Pons (tissue), 1 donor: ENCODE data around the gene GTPBP2.
"Not testable (repeated sequence)": the region's sequence is repeated elsewhere in the genome, so short reads cannot be mapped to it uniquely, and the experiment has no call there.

Experiments used
- DNase-seq: peaks from one replicate; pipeline ENCODE4 v3.0.0-alpha.2; 2016; ENCODE audit warnings: low spot score

Gene GTPBP2

GRCh38 chr6:43657221-43657802 is 28.2 kb upstream of the GTPBP2 start:
- DNase-seq: no peak

- DNase-seq: not testable (repeated sequence)
Observed at GRCh38 chr6:43652822-43653221, 23.8 kb upstream of the GTPBP2 start.

- no peak for DNase-seq
Observed at GRCh38 chr6:43648248-43648647, 19.2 kb upstream of the GTPBP2 start.

DNA sequence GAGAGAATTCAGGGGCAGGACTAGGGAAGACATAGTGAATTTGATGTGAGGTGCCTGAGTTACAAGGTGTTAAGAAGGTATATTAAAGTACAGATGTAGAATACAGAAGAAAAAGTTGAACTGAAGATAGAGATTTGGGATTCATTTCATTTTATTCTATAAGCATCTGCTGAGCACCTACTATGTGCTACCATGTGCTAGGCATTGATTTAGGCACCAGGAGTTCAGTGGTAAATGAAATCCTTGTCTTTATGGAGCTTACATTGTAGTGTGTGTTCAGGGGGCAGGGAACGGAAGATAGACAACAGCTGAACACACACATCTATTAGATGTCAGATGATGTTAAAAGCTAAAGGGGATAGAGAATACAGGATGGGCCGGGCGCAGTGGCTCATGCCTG is 18.5 kb upstream of the GTPBP2 start:
- DNase-seq: no peak

DNA sequence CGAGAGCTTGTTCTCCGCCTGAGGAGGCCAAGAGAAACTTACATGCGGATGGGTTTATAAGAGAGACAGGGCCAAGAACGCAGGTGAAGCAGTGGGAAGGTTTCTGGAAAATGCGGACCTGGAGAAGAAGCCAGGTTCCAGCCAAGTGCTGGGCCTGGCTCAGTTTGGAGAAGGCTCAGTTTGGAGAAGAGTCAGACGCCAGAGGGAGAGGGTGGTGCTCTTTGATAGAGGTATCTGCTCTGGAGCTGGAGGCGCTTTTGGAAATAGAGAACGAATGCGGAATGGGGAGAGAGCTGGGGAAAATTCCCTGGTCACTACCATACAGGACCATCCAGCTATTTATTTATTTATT is 16.5 kb upstream of the GTPBP2 start:
- DNase-seq: no peak

GRCh38 chr6:43644940-43645612 is 16.0 kb upstream of the GTPBP2 start, which contains the start of gene RSPH9:
Gene RSPH9 (plus strand): TSS chr6:43645036. CDS start chr6:43645099, 63 bp downstream.
- no peak for DNase-seq

- peak; percentile 41 for DNase-seq
Observed at GRCh38 chr6:43639984-43640800, 11.1 kb upstream of the GTPBP2 start.

- no peak for DNase-seq
Observed at GRCh38 chr6:43636308-43636659, 7.2 kb upstream of the GTPBP2 start.

GRCh38 chr6:43635387-43636307 is 6.6 kb upstream of the GTPBP2 start, which contains the start of gene MAD2L1BP:
Gene MAD2L1BP (plus strand): TSS chr6:43635840. CDS start chr6:43635876, 36 bp downstream.
- DNase-seq: peak; percentile 80

- DNase-seq: no peak
Observed at GRCh38 chr6:43634702-43635303, 5.7 kb upstream of the GTPBP2 start.

DNA sequence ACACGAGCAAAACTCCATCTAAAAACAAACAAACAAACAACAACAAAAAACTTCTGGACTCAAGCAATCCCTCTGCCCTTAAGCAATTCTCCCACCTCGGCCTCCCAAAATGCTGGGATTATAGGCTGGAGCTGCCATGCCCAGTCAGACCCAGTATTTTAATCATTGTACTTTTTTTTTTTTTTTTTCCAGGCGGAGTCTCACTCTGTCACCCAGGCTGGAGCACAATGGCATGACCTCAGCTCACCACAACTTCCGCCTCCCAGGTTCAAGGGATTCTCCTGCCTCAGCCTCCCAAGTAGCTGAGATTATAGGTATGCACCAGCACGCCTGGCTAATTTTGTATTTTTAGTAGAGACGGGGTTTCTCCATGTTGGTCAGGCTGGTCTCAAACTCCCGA is 3.9 kb upstream of the GTPBP2 start:
- DNase-seq: not testable (repeated sequence)

- DNase-seq: no peak
Observed at GRCh38 chr6:43630980-43631619, 2.0 kb upstream of the GTPBP2 start.

DNA sequence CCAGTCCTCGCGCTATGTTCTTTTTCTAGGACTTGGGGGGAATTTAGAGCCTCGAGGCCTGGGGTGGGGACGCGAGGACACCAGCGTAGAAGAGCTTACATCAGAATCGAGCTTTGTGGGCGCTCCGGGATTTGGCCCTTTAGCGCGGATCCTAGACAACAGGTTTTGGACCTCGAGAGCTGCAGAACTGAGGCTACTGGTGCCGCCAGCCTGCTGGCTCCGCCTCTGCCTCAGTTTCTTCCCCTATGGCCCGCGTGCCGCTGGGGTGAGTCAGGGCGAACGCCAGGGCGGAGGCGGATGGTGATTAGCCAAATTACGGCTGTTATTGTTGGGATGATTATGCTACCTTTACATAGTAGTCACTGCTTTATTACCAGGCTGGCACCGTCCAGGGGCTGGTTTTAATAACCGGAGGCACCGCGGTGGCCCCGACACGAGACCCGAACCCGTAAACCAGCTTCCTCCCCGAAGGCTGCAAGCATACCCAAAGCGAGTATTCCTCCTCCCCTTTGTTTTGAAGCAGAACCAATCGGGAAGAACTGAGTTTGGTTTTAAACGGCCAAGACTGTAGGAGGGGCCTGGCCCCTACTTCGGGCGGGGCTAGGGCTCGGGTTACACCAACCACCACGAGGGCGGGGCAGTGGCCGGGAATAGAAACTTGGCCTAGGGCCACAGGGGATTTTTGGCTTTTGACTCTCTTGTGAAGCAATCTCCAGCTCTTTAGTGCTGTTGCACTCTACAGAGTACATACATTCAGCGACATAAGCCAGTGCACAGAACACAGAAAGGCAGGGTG is 639 bp upstream of the GTPBP2 start:
- peak; percentile 96 for DNase-seq

- DNase-seq: peak; percentile 43
Observed at GRCh38 chr6:43628393-43629103, 516 bp downstream of the GTPBP2 start.

DNA sequence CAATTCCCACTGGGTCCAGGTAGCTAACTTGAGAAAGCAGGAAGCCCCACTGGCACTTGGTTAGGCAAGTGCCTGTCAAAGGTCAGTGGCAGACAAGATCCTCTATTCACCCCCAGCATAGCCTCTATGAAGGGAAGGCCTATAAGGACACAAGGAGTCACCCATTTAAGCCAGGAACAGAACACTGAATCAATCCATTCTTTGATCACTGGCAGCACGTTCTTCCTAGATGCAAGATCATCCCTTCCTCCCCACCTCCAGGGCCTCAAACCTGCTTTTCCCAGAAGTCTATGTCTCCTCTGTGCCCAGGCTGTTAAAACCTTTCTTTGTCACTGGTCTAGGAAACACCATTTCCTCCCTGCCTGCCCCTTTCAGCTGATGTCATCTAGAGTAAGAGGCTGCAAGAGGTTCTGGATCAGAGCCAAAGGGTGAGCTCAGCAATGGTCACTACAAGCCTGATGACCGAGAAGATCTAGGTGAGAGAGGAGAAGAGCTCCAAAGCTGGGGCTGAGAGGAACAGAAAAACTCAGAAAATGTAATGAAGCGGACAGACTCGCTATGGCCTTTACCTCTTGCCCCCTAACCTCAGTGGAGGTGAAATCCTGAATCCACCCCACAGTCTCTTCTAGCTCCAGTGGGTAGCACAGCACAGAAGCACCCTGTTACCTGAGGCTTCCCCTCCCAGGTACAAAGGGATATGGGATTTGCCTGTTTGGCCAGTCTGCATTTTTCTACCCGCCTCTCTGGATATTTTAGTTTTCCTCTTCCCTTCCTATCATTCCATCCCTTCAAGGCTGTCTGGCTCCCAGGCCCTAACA is 1.8 kb downstream of the GTPBP2 start:
- peak; percentile 70 for DNase-seq

GRCh38 chr6:43625393-43625992 is 3.6 kb downstream of the GTPBP2 start:
- no peak for DNase-seq

GRCh38 chr6:43624786-43625288 is 4.2 kb downstream of the GTPBP2 start:
- no peak for DNase-seq
